PC-9 (cell line): ENCODE results near the gene RTEL1. TPM values are rescaled to one million over a fixed set of nuclear protein-coding genes. Genes with fewer than 3 reads are reported as not detected.

Source experiments
- BruUV-seq: library from RNA; stranded (reverse); fragments of 400-500 nt; replicated peaks from 2 replicates; lab custom pipeline; 2021; lab: Mats Ljungman, UMichigan
- CTCF ChIA-PET: fragments of 300-600 bp; sonication (Branson Sonifier 250); formaldehyde crosslinking; loops from one replicate; lab custom pipeline; 2022; ENCODE audit warnings: antibody characterized with exemption; lab: Charles Lee
- POLR2A ChIA-PET: fragments of 300-600 bp; sonication (Branson Sonifier 250); formaldehyde crosslinking; loops from one replicate; lab custom pipeline; 2022; ENCODE audit warnings: antibody characterized with exemption; ENCODE audit not compliant: unreplicated experiment; lab: Charles Lee
- DNase-seq, 2 experiments: peaks; one replicate each; pipeline versions ENCODE4 v3.0.0 to v3.0.0-alpha.2; 2015 to 2022; ENCODE audit warnings: mixed read lengths in 1 of 2
- H2AFZ ChIP-seq: fragments of 200-600 bp; sonication (generic); 2 replicates; pipeline ENCODE4 v1.8.1; 2017; ENCODE audit warnings: antibody characterized with exemption
- H3F3A ChIP-seq: fragments of 200-600 bp; sonication (generic); 2 replicates; pipeline ENCODE4 v1.8.1; 2017; ENCODE audit warnings: antibody characterized with exemption, mild to moderate bottlenecking, low read depth; ENCODE audit not compliant: insufficient read depth
- H3K27ac ChIP-seq: fragments of 200-600 bp; sonication (generic); 2 replicates; pipeline ENCODE4 v1.6.1; 2016; ENCODE audit warnings: mixed run types
- H3K27me3 ChIP-seq: fragments of 200-600 bp; sonication (generic); 2 replicates; pipeline ENCODE4 v1.6.1; 2016; ENCODE audit warnings: low read depth, mixed run types; ENCODE audit not compliant: insufficient read depth
- H3K36me3 ChIP-seq: fragments of 200-600 bp; sonication (generic); 2 replicates; pipeline ENCODE4 v1.6.1; 2016; ENCODE audit warnings: low read depth, mixed run types
- H3K4me1 ChIP-seq: fragments of 200-600 bp; sonication (generic); replicated peaks from 2 replicates; pipeline ENCODE4 v1.6.1; 2016; ENCODE audit warnings: mixed run types; ENCODE audit not compliant: insufficient read depth
- H3K4me2 ChIP-seq: fragments of 200-600 bp; sonication (generic); 2 replicates; pipeline ENCODE4 v1.6.1; 2017; ENCODE audit warnings: mixed run types
- H3K4me3 ChIP-seq: fragments of 200-600 bp; sonication (generic); 2 replicates; pipeline ENCODE4 v1.6.1; 2016; ENCODE audit warnings: mixed run types
- H3K79me2 ChIP-seq: fragments of 200-600 bp; sonication (generic); 2 replicates; pipeline ENCODE4 v1.6.1; 2017; ENCODE audit warnings: low read depth, mixed run types
- H3K9me2 ChIP-seq: fragments of 200-600 bp; sonication (generic); 2 replicates; pipeline ENCODE4 v1.8.1; 2017; ENCODE audit warnings: mild to moderate bottlenecking; ENCODE audit not compliant: insufficient read depth
- H3K9me3 ChIP-seq: fragments of 200-600 bp; sonication (generic); 2 replicates; pipeline ENCODE4 v1.8.1; 2016; ENCODE audit warnings: low read depth; ENCODE audit not compliant: insufficient read depth
- H4K20me1 ChIP-seq: fragments of 200-600 bp; sonication (generic); 2 replicates; pipeline ENCODE4 v1.8.1; 2017; ENCODE audit not compliant: insufficient read depth
- EZH2 ChIP-seq: fragments of 200-600 bp; sonication (generic); IDR thresholded peaks from 2 replicates; pipeline ENCODE4 v1.8.0; 2017; ENCODE audit warnings: antibody characterized with exemption, low read depth
- intact Hi-C: fragments of 100-400 bp; cut with micrococcal nuclease; formaldehyde crosslinking; loops from one replicate; pipeline ENCODE4 v1.10.0; 2022; ENCODE audit not compliant: unreplicated experiment
- total RNA-seq: library from RNA; stranded (reverse); gene quantifications from 2 replicates; pipeline ENCODE4 v1.2.3, GENCODE V29; 2021
- TF ChIP-seq, protein P1 (sequence below): fragments of 200-600 bp; sonication (generic); conservative IDR thresholded peaks from 2 replicates; pipeline ENCODE4 v1.6.1; 2017; ENCODE audit warnings: mixed run types, antibody characterized with exemption, mild to moderate bottlenecking, moderate library complexity

The RTEL1 gene
- total RNA-seq, 1 experiment from 2014 or later: 36.0 TPM

DNA sequence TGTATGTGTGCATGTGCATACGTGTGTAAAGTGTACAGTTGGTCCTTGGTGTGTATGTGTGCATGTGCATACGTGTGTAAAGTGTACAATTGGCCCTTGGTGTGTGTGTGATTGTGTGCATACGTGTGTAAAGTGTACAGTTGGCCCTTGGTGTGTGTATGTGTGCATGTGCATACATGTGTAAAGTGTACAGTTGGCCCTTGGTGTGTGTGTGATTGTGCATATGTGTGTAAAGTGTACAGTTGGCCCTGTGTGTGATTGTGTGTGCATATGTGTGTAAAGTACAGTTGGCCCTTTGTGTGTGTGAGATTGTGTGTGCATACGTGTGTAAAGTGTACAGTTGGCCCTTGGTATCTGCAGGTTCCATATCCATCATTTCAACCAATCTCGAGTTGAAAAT lies 73.3 kb downstream of the RTEL1 start:
- CTCF ChIA-PET: no interaction called here
- H3F3A ChIP-seq: peaks cover 36% of the 10 kb centered on the region; the same call in 1 of the 2 replicates
- no peak overlapping the region for H3K4me2 ChIP-seq
- no peak overlapping the region for H3K4me3 ChIP-seq
- POLR2A ChIA-PET: no interaction called here
- peaks cover 16% of the 10 kb centered on the region for H4K20me1 ChIP-seq
- H3K27ac ChIP-seq: no peak overlapping the region
- intact Hi-C loops: no loop called here
- peaks cover 9% of the 10 kb centered on the region for H3K79me2 ChIP-seq
- H2AFZ ChIP-seq: no peak overlapping the region
- H3K9me3 ChIP-seq: no peaks in the 10 kb centered on the region
- H3K27me3 ChIP-seq: no peaks in the 10 kb centered on the region
- peak in 1 of 2 experiments; percentile 29 for DNase-seq
- H3K9me2 ChIP-seq: no peaks in the 10 kb centered on the region
- peaks cover 10% of the 10 kb centered on the region; the same call in 1 of the 2 replicates for H3K36me3 ChIP-seq
- no peaks in the 10 kb centered on the region for H3K4me1 ChIP-seq
- TF ChIP-seq, protein P1, sequence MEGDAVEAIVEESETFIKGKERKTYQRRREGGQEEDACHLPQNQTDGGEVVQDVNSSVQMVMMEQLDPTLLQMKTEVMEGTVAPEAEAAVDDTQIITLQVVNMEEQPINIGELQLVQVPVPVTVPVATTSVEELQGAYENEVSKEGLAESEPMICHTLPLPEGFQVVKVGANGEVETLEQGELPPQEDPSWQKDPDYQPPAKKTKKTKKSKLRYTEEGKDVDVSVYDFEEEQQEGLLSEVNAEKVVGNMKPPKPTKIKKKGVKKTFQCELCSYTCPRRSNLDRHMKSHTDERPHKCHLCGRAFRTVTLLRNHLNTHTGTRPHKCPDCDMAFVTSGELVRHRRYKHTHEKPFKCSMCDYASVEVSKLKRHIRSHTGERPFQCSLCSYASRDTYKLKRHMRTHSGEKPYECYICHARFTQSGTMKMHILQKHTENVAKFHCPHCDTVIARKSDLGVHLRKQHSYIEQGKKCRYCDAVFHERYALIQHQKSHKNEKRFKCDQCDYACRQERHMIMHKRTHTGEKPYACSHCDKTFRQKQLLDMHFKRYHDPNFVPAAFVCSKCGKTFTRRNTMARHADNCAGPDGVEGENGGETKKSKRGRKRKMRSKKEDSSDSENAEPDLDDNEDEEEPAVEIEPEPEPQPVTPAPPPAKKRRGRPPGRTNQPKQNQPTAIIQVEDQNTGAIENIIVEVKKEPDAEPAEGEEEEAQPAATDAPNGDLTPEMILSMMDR: no peak
- no peak for TF ChIP-seq EZH2
- BruUV-seq: no TSS peak

GRCh38 chr20:63732118-63733095 lies 74.3 kb downstream of the RTEL1 start:
- DNase-seq: peak in 1 of 2 experiments; percentile 28
- POLR2A ChIA-PET: no interaction called here
- H2AFZ ChIP-seq: no peak overlapping the region
- peaks cover 4% of the 10 kb centered on the region; the same call in 1 of the 2 replicates for H3K79me2 ChIP-seq
- CTCF ChIA-PET: no interaction called here
- no peaks in the 10 kb centered on the region for H3K9me2 ChIP-seq
- peaks cover 10% of the 10 kb centered on the region; the same call in 1 of the 2 replicates for H3K36me3 ChIP-seq
- H3K4me3 ChIP-seq: no peak overlapping the region
- TF ChIP-seq EZH2: no peak
- H3F3A ChIP-seq: peaks cover 33% of the 10 kb centered on the region; the same call in 1 of the 2 replicates
- H3K27me3 ChIP-seq: no peaks in the 10 kb centered on the region
- H3K27ac ChIP-seq: no peak overlapping the region
- H3K4me1 ChIP-seq: no peaks in the 10 kb centered on the region
- BruUV-seq: no TSS peak
- intact Hi-C loops: no loop called here
- H3K9me3 ChIP-seq: no peaks in the 10 kb centered on the region
- H3K4me2 ChIP-seq: no peak overlapping the region
- H4K20me1 ChIP-seq: peaks cover 16% of the 10 kb centered on the region

DNA sequence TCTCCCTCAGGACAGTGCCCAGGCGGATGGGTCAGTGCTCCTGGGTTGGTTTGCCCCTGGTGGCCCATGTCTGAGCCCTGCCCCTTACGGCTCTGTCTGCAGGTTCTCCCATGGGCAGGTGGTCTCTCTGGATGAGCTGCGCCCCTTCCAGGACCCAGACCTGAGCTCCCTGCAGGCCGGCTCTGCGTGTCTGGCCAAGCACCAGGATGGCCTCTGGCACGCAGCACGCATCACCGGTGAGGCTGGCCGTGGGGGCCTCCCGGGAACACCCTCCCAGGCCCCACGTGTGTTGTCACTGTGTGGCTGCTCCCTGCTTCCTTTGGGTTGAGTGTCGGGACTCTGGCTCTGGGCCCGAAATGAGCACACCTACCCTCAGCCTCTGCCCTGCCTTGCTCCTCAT lies 75.0 kb downstream of the RTEL1 start:
- Histone ChIP-seq H3K9me2 (no peaks in the 10 kb centered on the region), H4K20me1 (peaks cover 16% of the 10 kb centered on the region), H3K79me2 (peaks cover 4% of the 10 kb centered on the region; the same call in 1 of the 2 replicates), H2AFZ (no peak overlapping the region), H3K36me3 (peaks cover 10% of the 10 kb centered on the region; the same call in 1 of the 2 replicates), H3K27me3 (no peaks in the 10 kb centered on the region), H3K4me1 (no peaks in the 10 kb centered on the region), H3F3A (peaks cover 33% of the 10 kb centered on the region; the same call in 1 of the 2 replicates), H3K4me3 (no peak overlapping the region), H3K9me3 (no peaks in the 10 kb centered on the region), H3K27ac (no peak overlapping the region), H3K4me2 (no peak overlapping the region)
- TF ChIP-seq, protein P1: no peak
- no peak for TF ChIP-seq EZH2
- CTCF ChIA-PET: no interaction called here
- no peak for DNase-seq
- POLR2A ChIA-PET: interaction anchor here (0.6 kb wide), 1 partner anchor 210 kb away, joined by 8 read pairs; no protein-coding TSS in a partner anchor
- no TSS peak for BruUV-seq
- intact Hi-C loops: no loop called here
